H9 (cell line): ENCODE measurements around the gene CPD. TPM values are rescaled to one million over a fixed set of nuclear protein-coding genes. Genes with fewer than 3 reads are reported as not detected.

Experiments used
- DNase-seq: peaks from one replicate; pipeline ENCODE4 v3.0.0-alpha.2; 2017
- H2AFZ ChIP-seq: one replicate; pipeline ENCODE4 v1.6.1; 2013; ENCODE audit warnings: mild to moderate bottlenecking, low read length, control low read depth, moderate library complexity
- H2AK5ac ChIP-seq: 2 replicates; pipeline ENCODE4 v1.6.1; 2013; ENCODE audit warnings: low read length, control low read depth, mixed read lengths; ENCODE audit not compliant: insufficient read length
- H2BK120ac ChIP-seq: one replicate; pipeline ENCODE4 v1.6.1; 2013; ENCODE audit warnings: low read depth, mild to moderate bottlenecking, low read length, control low read depth, inconsistent platforms; ENCODE audit not compliant: poor library complexity, severe bottlenecking
- H2BK12ac ChIP-seq: 2 replicates; pipeline ENCODE4 v1.6.1; 2013; ENCODE audit warnings: low read length, control low read depth, mixed read lengths, low read depth; ENCODE audit not compliant: insufficient read length
- H2BK15ac ChIP-seq: 2 replicates; pipeline ENCODE4 v1.6.1; 2013; ENCODE audit warnings: low read depth, low read length, control low read depth
- H2BK20ac ChIP-seq: one replicate; pipeline ENCODE4 v1.6.1; 2013; ENCODE audit warnings: low read depth, mild to moderate bottlenecking, low read length, control low read depth, inconsistent platforms; ENCODE audit not compliant: poor library complexity, severe bottlenecking
- H2BK5ac ChIP-seq: 2 replicates; pipeline ENCODE4 v1.6.1; 2013; ENCODE audit warnings: low read length, control low read depth, mixed read lengths; ENCODE audit not compliant: insufficient read length
- H3K14ac ChIP-seq: 2 replicates; pipeline ENCODE4 v1.6.1; 2013; ENCODE audit warnings: low read length, control low read depth; ENCODE audit not compliant: insufficient read depth
- H3K18ac ChIP-seq: 2 replicates; pipeline ENCODE4 v1.6.1; 2013; ENCODE audit warnings: low read depth, mild to moderate bottlenecking, mixed read lengths, low read length, control low read depth; ENCODE audit not compliant: insufficient read length
- H3K23ac ChIP-seq: 2 replicates; pipeline ENCODE4 v1.6.1; 2013; ENCODE audit warnings: low read length, control low read depth, mixed read lengths, low read depth; ENCODE audit not compliant: insufficient read length
- H3K23me2 ChIP-seq: 2 replicates; pipeline ENCODE4 v1.6.1; 2013; ENCODE audit warnings: low read depth, mild to moderate bottlenecking, mixed read lengths, low read length, control low read depth; ENCODE audit not compliant: insufficient read length, poor library complexity, severe bottlenecking
- H3K27ac ChIP-seq: 2 replicates; pipeline ENCODE4 v1.5.1; 2013; ENCODE audit warnings: low read length, control low read depth, mixed read lengths, low read depth; ENCODE audit not compliant: insufficient read length
- H3K27me3 ChIP-seq: 2 replicates; pipeline ENCODE4 v1.6.1; 2013; ENCODE audit warnings: low read length, control low read depth, inconsistent platforms; ENCODE audit not compliant: insufficient read depth
- H3K4ac ChIP-seq: 2 replicates; pipeline ENCODE4 v1.6.1; 2013; ENCODE audit warnings: low read depth, mild to moderate bottlenecking, control low read depth, inconsistent platforms, low read length, moderate library complexity
- H3K4me1 ChIP-seq: 2 replicates; pipeline ENCODE4 v1.6.1; 2013; ENCODE audit warnings: low read length, control low read depth, inconsistent platforms; ENCODE audit not compliant: insufficient read depth
- H3K4me2 ChIP-seq: 2 replicates; pipeline ENCODE4 v1.6.1; 2013; ENCODE audit warnings: low read length, control low read depth, mixed read lengths; ENCODE audit not compliant: insufficient read length, insufficient read depth
- H3K56ac ChIP-seq: 2 replicates; pipeline ENCODE4 v1.6.1; 2013; ENCODE audit warnings: low read depth, mild to moderate bottlenecking, mixed read lengths, low read length, control low read depth; ENCODE audit not compliant: insufficient read length
- H3K79me1 ChIP-seq: 2 replicates; pipeline ENCODE4 v1.6.1; 2013; ENCODE audit warnings: low read depth, mild to moderate bottlenecking, moderate library complexity, low read length, control low read depth, inconsistent platforms; ENCODE audit not compliant: insufficient read depth, poor library complexity, severe bottlenecking
- H3K79me2 ChIP-seq: 2 replicates; pipeline ENCODE4 v1.6.1; 2013; ENCODE audit warnings: low read length, control low read depth, inconsistent platforms; ENCODE audit not compliant: insufficient read depth
- H3K9ac ChIP-seq: 2 replicates; pipeline ENCODE4 v1.6.1; 2013; ENCODE audit warnings: low read length, control low read depth, mixed read lengths; ENCODE audit not compliant: insufficient read length; ENCODE audit errors: extremely low read depth
- H3K9me3 ChIP-seq: one replicate; pipeline ENCODE4 v1.6.1; 2013; ENCODE audit warnings: low read depth, low read length, inconsistent platforms; ENCODE audit not compliant: control insufficient read depth
- H3T11ph ChIP-seq: one replicate; pipeline ENCODE4 v1.6.1; 2013; ENCODE audit warnings: mild to moderate bottlenecking, low read length, control low read depth, inconsistent platforms
- H4K20me1 ChIP-seq: one replicate; pipeline ENCODE4 v1.6.1; 2013; ENCODE audit not compliant: control insufficient read depth, insufficient read length, insufficient read depth
- H4K5ac ChIP-seq: 2 replicates; pipeline ENCODE4 v1.6.1; 2013; ENCODE audit warnings: low read depth, mild to moderate bottlenecking, mixed read lengths, low read length, control low read depth; ENCODE audit not compliant: insufficient read length
- H4K8ac ChIP-seq: replicated peaks from 2 replicates; pipeline ENCODE4 v1.6.1; 2013; ENCODE audit warnings: low read length, control low read depth, mixed read lengths, low read depth; ENCODE audit not compliant: insufficient read length
- H4K91ac ChIP-seq: 2 replicates; pipeline ENCODE4 v1.6.1; 2013; ENCODE audit warnings: low read depth, mild to moderate bottlenecking, moderate library complexity, mixed read lengths, low read length, control low read depth; ENCODE audit not compliant: insufficient read length
- H3K27ac Mint-ChIP-seq, 3 experiments: 2 replicates in 2 of 3; 3 replicates in 1 of 3; pipeline ENCODE4 v1.8.0; 2020 to 2021; ENCODE audit warnings: mixed read lengths in 3 of 3, mild to moderate bottlenecking in 1 of 3, moderate library complexity in 1 of 3
- H3K27me3 Mint-ChIP-seq: 2 replicates; pipeline ENCODE4 v1.8.0; 2021; ENCODE audit warnings: low read depth, mild to moderate bottlenecking, moderate library complexity, mixed read lengths
- H3K36me3 Mint-ChIP-seq, 3 experiments: 2 replicates in 2 of 3; 3 replicates in 1 of 3; pipeline ENCODE4 v1.8.0; 2020 to 2021; ENCODE audit warnings: low read depth in 3 of 3, mixed read lengths in 3 of 3; ENCODE audit not compliant: insufficient read depth in 1 of 3
- H3K4me1 Mint-ChIP-seq, 2 experiments: 2 replicates each; pipeline ENCODE4 v1.8.0; 2020; ENCODE audit warnings: mixed read lengths in 2 of 2
- H3K4me3 Mint-ChIP-seq, 2 experiments: 2 replicates in 1 of 2; 3 replicates in 1 of 2; pipeline ENCODE4 v1.8.0; 2020 to 2021; ENCODE audit warnings: mild to moderate bottlenecking in 2 of 2, mixed read lengths in 2 of 2, moderate library complexity in 1 of 2
- H3K9me3 Mint-ChIP-seq, 2 experiments: 2 replicates in 1 of 2; 3 replicates in 1 of 2; pipeline ENCODE4 v1.8.0; 2020; ENCODE audit warnings: mild to moderate bottlenecking in 2 of 2, mixed read lengths in 2 of 2, moderate library complexity in 1 of 2
- CTCF ChIP-seq: fragments of 200-600 bp; sonication (generic); conservative IDR thresholded peaks from 3 replicates; pipeline ENCODE4 v1.8.0; 2021; ENCODE audit warnings: antibody characterized with exemption, mild to moderate bottlenecking
- total RNA-seq: library from RNA; stranded (reverse); gene quantifications from 2 replicates; pipeline ENCODE4 v1.2.1, GENCODE V29; 2021

The CPD gene
- total RNA-seq, 1 experiment from 2014 or later: 47.0 TPM

- Histone ChIP-seq H3K56ac (no peak overlapping the region), H3K79me1 (no peaks in the 10 kb centered on the region), H3K27ac (no peak overlapping the region), H3K23ac (no peak overlapping the region), H3K4me1 (no peaks in the 10 kb centered on the region), H3K18ac (no peak overlapping the region), H4K91ac (no peak overlapping the region), H2BK15ac (no peak overlapping the region), H3K9ac (no peak overlapping the region), H3K79me2 (no peaks in the 10 kb centered on the region), H3K14ac (no peak overlapping the region), H3K27me3 (no peaks in the 10 kb centered on the region), H2BK12ac (no peak overlapping the region), H4K20me1 (no peaks in the 10 kb centered on the region), H3K4ac (no peak overlapping the region), H2AFZ (no peak overlapping the region), H4K5ac (no peak overlapping the region), H2BK5ac (no peak overlapping the region), H3K23me2 (no peaks in the 10 kb centered on the region), H2BK20ac (no peak overlapping the region), H2AK5ac (no peak overlapping the region), H3T11ph (no peak overlapping the region), H3K9me3 (no peaks in the 10 kb centered on the region), H4K8ac (no peak overlapping the region), H2BK120ac (no peak overlapping the region), H3K4me2 (no peak overlapping the region)
- H3K9me3 Mint-ChIP-seq: 0 out of 5 replicates have a peak, but pooled peaks cover 0 to 2% of the 10 kb centered on the region in 2 experiments
- no peaks in the 10 kb centered on the region for H3K27me3 Mint-ChIP-seq
- peaks cover 5 to 7% of the 10 kb centered on the region in 2 experiments for H3K4me1 Mint-ChIP-seq
- no peaks in the 10 kb centered on the region for H3K36me3 Mint-ChIP-seq
- H3K27ac Mint-ChIP-seq: no peak overlapping the region
- no peak overlapping the region for H3K4me3 Mint-ChIP-seq
- no peak for TF ChIP-seq CTCF
- no peak for DNase-seq
Measured at GRCh38 chr17:30354701-30355100, 24.0 kb upstream of the CPD start.
